Measurements from ENCODE around the gene DLG2.

DNA sequence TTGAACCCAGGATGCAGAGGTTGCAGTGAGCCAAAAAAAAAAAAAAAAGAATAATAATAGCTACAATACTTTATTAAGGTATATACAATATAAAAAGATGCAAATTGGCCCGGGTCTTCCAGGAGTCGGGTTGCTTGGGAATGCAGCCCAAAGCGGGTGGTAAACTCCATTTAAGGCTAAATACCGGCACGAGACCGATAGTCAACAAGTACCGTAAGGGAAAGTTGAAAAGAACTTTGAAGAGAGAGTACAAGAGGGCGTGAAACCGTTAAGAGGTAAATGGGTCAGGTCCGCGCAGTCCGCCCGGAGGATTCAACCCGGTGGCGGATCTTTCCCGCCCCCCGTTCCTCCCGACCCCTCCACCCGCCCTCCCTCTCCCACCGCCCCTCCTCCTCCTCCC lies 143.3 kb downstream of the DLG2 start:
- TF ChIP-seq POLR2A (IDR thresholded peaks at IDR 0.05; ENCODE audit: low read depth, low read length), result no peak
- TF ChIP-seq SMC3 (IDR thresholded peaks at IDR 0.05; ENCODE audit: low read depth, low read length), result no peak
- TF ChIP-seq, protein P1, sequence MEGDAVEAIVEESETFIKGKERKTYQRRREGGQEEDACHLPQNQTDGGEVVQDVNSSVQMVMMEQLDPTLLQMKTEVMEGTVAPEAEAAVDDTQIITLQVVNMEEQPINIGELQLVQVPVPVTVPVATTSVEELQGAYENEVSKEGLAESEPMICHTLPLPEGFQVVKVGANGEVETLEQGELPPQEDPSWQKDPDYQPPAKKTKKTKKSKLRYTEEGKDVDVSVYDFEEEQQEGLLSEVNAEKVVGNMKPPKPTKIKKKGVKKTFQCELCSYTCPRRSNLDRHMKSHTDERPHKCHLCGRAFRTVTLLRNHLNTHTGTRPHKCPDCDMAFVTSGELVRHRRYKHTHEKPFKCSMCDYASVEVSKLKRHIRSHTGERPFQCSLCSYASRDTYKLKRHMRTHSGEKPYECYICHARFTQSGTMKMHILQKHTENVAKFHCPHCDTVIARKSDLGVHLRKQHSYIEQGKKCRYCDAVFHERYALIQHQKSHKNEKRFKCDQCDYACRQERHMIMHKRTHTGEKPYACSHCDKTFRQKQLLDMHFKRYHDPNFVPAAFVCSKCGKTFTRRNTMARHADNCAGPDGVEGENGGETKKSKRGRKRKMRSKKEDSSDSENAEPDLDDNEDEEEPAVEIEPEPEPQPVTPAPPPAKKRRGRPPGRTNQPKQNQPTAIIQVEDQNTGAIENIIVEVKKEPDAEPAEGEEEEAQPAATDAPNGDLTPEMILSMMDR (conservative IDR thresholded peaks at IDR 0.05; ENCODE audit: low read depth, low read length), result no peak
- TF ChIP-seq RAD21 (IDR thresholded peaks at IDR 0.05; ENCODE audit: low read length), result no peak
- no peak for TF ChIP-seq MXI1 (IDR thresholded peaks at IDR 0.05; ENCODE audit: borderline replicate concordance, low read depth, low read length)
- TF ChIP-seq FOS (IDR thresholded peaks at IDR 0.05; ENCODE audit: low read depth, low read length), result no peak
- no peak for TF ChIP-seq BHLHE40 (IDR thresholded peaks at IDR 0.05; ENCODE audit: low read depth, low read length)
- TF ChIP-seq RCOR1 (IDR thresholded peaks at IDR 0.05; ENCODE audit: insufficient replicate concordance, low read length), result no peak
- TF ChIP-seq MAZ (IDR thresholded peaks at IDR 0.05; ENCODE audit: borderline replicate concordance, low read depth, low read length), result no peak

Data from IMR-90 (cell line).